Type B pancreatic cell (in vitro differentiated cells): ENCODE measurements around the gene FAM50A. TPM values are rescaled to one million over a fixed set of nuclear protein-coding genes. Genes with fewer than 3 reads are reported as not detected.
"Not testable (repeated sequence)": the region's sequence is repeated elsewhere in the genome, so short reads cannot be mapped to it uniquely, and the experiment has no call there.

Source experiments
- DNase-seq: peaks from one replicate; pipeline ENCODE4 v3.0.0; 2021; ENCODE audit warnings: mixed read lengths; ENCODE audit not compliant: unreplicated experiment; ENCODE audit errors: extremely low spot score
- H3K27ac Mint-ChIP-seq: 2 replicates; pipeline ENCODE4 v1.8.0; 2021; ENCODE audit warnings: mild to moderate bottlenecking, mixed read lengths
- H3K27me3 Mint-ChIP-seq: 2 replicates; pipeline ENCODE4 v1.8.0; 2021; ENCODE audit warnings: mixed read lengths
- H3K36me3 Mint-ChIP-seq: 2 replicates; pipeline ENCODE4 v1.8.0; 2021; ENCODE audit warnings: mixed read lengths
- H3K4me1 Mint-ChIP-seq: one replicate; pipeline ENCODE4 v1.8.0; 2021; ENCODE audit warnings: mixed read lengths; ENCODE audit not compliant: unreplicated experiment
- H3K4me3 Mint-ChIP-seq: 2 replicates; pipeline ENCODE4 v1.8.0; 2021; ENCODE audit warnings: mild to moderate bottlenecking, mixed read lengths
- H3K9me3 Mint-ChIP-seq: 2 replicates; pipeline ENCODE4 v1.8.0; 2021; ENCODE audit warnings: mixed read lengths
- CTCF ChIP-seq: fragments of 200-600 bp; sonication (generic); conservative IDR thresholded peaks from 2 replicates; pipeline ENCODE4 v1.5.0; 2021; ENCODE audit warnings: antibody characterized with exemption, mild to moderate bottlenecking
- microRNA-seq: library from miRNA; unstranded; fragments of <30 nt; microRNA quantifications from one replicate; pipeline ENCODE4, GENCODE V29; 2020
- total RNA-seq: library from RNA; stranded (reverse); gene quantifications from 2 replicates; pipeline ENCODE4 v1.2.1, GENCODE V29; 2021; ENCODE audit warnings: low replicate concordance

FAM50A gene
- total RNA-seq, 1 donor from 2014 or later: 59.2 TPM

- Mint-ChIP-seq H3K27ac (peak within 1 kb of the TSS; percentile 95), H3K36me3 (no peaks in the 10 kb centered on the region), H3K9me3 (no peaks in the 10 kb centered on the region), H3K4me3 (peak within 1 kb of the TSS; percentile 90), H3K4me1 (no peaks in the 10 kb centered on the region), H3K27me3 (no peaks in the 10 kb centered on the region)
- no peak for TF ChIP-seq CTCF
- DNase-seq: peak; percentile 92
Measured at GRCh38 chrX:154490414-154491083, 46.6 kb downstream of the FAM50A start, which contains the start of gene SLC10A3. Gene SLC10A3 (minus strand): TSS chrX:154490629. CDS start chrX:154488940, 1,689 bp downstream.

- Mint-ChIP-seq H3K4me1 (no peaks in the 10 kb centered on the region), H3K27ac (no peak overlapping the region), H3K36me3 (no peaks in the 10 kb centered on the region), H3K9me3 (no peaks in the 10 kb centered on the region), H3K4me3 (no peak overlapping the region), H3K27me3 (no peaks in the 10 kb centered on the region)
- no peak for DNase-seq
- TF ChIP-seq CTCF: no peak
Measured at GRCh38 chrX:154494715-154495114, 50.8 kb downstream of the FAM50A start.

GRCh38 chrX:154495472-154495922 is 51.6 kb downstream of the FAM50A start:
- Mint-ChIP-seq H3K27ac (no peak overlapping the region), H3K36me3 (no peaks in the 10 kb centered on the region), H3K27me3 (no peaks in the 10 kb centered on the region), H3K4me3 (no peak overlapping the region), H3K4me1 (no peaks in the 10 kb centered on the region), H3K9me3 (no peaks in the 10 kb centered on the region)
- no peak for DNase-seq
- TF ChIP-seq CTCF: no peak

- not testable (repeated sequence) for H3K27ac Mint-ChIP-seq, H3K4me1 Mint-ChIP-seq, DNase-seq, H3K36me3 Mint-ChIP-seq, H3K9me3 Mint-ChIP-seq, H3K4me3 Mint-ChIP-seq, H3K27me3 Mint-ChIP-seq
Measured at GRCh38 chrX:154496591-154497137, 52.7 kb downstream of the FAM50A start.

Small RNA genes within 50 kb of the gene (microRNA-seq; reads per million reads assigned to microRNA genes)
- 5.0 reads per million, percentile 18 among the genes with 10 or more reads in this experiment for gene MIR6858

Other genes starting within 250 kb of the FAM50A start
- not detected in 2 replicates for gene OPN1MW2, start 224.4 kb upstream of the FAM50A start, total RNA-seq
- gene OPN1MW3, start 186.6 kb upstream of the FAM50A start, total RNA-seq: not detected in 2 replicates
- not detected in 2 replicates for gene TEX28, start 149.0 kb upstream of the FAM50A start, total RNA-seq
- gene TKTL1, start 148.3 kb upstream of the FAM50A start, total RNA-seq: 0.56 TPM in 1 of 2 replicates, not detected in the other
- gene FLNA, start 69.5 kb upstream of the FAM50A start, total RNA-seq: 806 and 851 TPM in 2 replicates
- gene EMD, start 64.8 kb upstream of the FAM50A start, total RNA-seq: 56.7 and 62.7 TPM in 2 replicates
- gene RPL10, start 45.8 kb upstream of the FAM50A start, total RNA-seq: 2,880 and 3,042 TPM in 2 replicates
- gene DNASE1L1, start 34.9 kb upstream of the FAM50A start, total RNA-seq: 13.3 and 14.4 TPM in 2 replicates
- 30.5 and 46.1 TPM in 2 replicates for gene TAFAZZIN, start 32.6 kb upstream of the FAM50A start, total RNA-seq
- 105 and 159 TPM in 2 replicates for gene ATP6AP1, start 15.5 kb upstream of the FAM50A start, total RNA-seq
- gene GDI1, start 7.0 kb upstream of the FAM50A start, total RNA-seq: 105 and 159 TPM in 2 replicates
- 62.9 and 85.1 TPM in 2 replicates for gene PLXNA3, start 14.1 kb downstream of the FAM50A start, total RNA-seq
- gene LAGE3, start 35.1 kb downstream of the FAM50A start, total RNA-seq: 12.9 and 15.9 TPM in 2 replicates
- gene UBL4A, start 42.5 kb downstream of the FAM50A start, total RNA-seq: 23.3 and 28.7 TPM in 2 replicates
- gene SLC10A3, start 46.5 kb downstream of the FAM50A start, total RNA-seq: 13.0 and 23.0 TPM in 2 replicates
- 34.1 and 35.9 TPM in 2 replicates for gene FAM3A, start 72.1 kb downstream of the FAM50A start, total RNA-seq
- 41.3 and 57.9 TPM in 2 replicates for gene G6PD, start 102.7 kb downstream of the FAM50A start, total RNA-seq
- gene IKBKG, start 103.5 kb downstream of the FAM50A start, total RNA-seq: 14.6 and 15.5 TPM in 2 replicates
- not detected in 2 replicates for gene CTAG1A, start 141.0 kb downstream of the FAM50A start, total RNA-seq
- not detected in 2 replicates for gene CTAG1B, start 175.1 kb downstream of the FAM50A start, total RNA-seq
- not detected in 2 replicates for gene CTAG2, start 209.4 kb downstream of the FAM50A start, total RNA-seq